GM15510 (cell line): ENCODE results near the gene ZER1.

Experiments used
- POLR2A ChIP-seq: IDR thresholded peaks from 3 replicates; pipeline ENCODE4 v1.6.1; 2011; ENCODE audit warnings: borderline replicate concordance; ENCODE audit not compliant: insufficient read length; ENCODE audit errors: extremely low read depth

ZER1 gene

DNA sequence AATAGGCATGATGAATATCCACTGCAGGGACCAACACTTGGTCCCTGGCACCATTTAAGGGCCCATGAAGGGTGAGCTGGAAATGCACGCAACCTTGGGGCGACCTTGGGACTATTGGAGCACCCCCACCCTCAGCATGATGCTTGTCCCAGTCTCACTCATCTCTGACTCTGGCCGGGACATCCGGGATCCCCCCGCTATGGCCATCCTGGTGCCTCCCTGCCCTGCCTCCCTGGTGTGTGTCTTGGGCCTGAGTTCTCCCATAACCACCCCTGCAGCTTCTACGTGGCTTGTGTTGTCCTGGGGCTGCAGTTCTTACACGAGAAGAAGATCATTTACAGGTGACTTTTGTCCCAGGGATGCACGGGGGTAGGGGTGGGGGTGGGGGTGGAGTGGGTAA, 53.7 kb downstream of the ZER1 start:
- peak; percentile 15 for TF ChIP-seq POLR2A

- TF ChIP-seq POLR2A, result no peak
These were observed 55.0 kb downstream of the ZER1 start for GRCh38 chr9:128716581-128717254.

- TF ChIP-seq POLR2A, result no peak
These were observed 56.3 kb downstream of the ZER1 start for GRCh38 chr9:128715436-128715750.

DNA sequence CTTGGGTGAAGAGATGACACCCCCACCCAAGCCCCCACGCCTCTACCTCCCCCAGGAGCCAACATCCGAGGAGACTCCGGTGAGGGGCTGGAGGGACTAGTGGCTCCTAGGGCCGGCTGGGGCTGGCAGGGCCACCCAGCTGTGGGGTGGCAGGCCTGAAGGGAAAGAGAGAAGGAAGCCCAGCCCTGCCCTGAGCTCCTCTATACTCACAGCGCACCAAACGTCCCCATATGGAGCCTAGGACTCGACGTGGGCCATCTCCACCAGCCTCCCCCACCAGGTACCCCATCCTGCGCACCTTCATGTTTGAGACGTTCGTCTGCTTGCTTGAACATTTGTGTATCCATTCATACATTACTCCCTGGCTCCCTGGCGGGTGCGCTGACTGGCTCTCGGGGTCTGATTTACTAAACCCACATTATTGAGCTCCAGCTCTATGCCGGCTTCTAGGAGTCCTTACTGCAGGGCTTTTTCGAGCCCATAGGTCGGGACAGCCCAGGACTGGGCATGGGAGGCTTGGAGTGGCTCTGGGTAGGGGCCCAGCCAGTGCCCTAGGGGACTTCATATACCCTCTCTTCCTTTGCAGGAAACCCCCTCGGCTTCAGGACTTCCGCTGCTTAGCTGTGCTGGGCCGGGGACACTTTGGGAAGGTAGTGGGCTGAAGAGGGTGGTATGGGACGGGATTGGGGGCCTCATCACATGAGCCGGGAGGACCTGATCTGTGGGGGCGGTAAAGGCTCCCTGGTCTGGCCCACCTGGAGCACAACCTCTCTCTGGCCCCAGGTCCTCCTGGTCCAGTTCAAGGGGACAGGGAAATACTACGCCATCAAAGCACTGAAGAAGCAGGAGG, 56.9 kb downstream of the ZER1 start:
- no peak for TF ChIP-seq POLR2A

DNA sequence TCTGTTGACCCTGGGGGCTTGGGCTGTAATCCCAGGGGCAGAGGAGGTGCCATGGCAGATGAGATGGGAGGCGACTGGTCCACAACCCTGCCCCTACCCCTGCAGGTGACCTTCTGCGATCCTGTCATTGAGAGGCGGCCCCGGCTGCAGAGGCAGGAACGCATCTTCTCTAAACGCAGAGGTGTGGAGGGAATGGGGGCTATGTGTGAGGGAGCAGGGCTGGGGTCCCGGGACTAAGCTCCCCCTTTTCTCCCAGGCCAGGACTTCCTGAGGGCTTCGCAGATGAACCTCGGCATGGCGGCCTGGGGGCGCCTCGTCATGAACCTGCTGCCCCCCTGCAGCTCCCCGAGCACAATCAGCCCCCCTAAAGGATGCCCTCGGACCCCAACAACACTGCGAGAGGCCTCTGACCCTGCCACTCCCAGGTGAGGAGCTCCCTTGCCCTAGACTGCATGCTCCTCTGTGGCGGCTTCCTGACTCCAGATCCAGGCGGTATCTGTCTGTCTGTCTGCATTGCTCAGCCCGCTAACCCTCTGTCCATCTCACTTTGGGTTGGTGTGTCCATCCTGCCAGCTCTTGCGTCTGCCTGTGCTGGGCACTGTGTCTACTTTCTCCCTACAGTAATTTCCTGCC, 57.7 kb downstream of the ZER1 start:
- no peak for TF ChIP-seq POLR2A

DNA sequence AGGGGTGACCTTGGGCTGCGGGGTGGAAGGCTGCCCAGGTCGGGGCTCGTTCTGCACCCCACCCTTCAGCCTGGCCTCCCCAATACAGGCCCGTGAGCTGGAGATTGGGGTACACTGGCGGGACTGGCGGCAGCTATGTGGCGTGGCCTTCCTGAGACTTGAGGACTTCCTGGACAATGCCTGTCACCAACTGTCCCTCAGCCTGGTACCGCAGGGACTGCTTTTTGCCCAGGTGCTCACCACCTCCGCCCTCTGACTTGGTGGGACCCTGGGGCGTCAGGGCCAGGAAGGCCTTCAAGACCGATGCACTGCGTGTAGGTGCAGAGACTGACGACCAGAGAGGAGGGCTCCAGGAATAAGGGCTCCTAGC, 58.3 kb downstream of the ZER1 start:
- no peak for TF ChIP-seq POLR2A

DNA sequence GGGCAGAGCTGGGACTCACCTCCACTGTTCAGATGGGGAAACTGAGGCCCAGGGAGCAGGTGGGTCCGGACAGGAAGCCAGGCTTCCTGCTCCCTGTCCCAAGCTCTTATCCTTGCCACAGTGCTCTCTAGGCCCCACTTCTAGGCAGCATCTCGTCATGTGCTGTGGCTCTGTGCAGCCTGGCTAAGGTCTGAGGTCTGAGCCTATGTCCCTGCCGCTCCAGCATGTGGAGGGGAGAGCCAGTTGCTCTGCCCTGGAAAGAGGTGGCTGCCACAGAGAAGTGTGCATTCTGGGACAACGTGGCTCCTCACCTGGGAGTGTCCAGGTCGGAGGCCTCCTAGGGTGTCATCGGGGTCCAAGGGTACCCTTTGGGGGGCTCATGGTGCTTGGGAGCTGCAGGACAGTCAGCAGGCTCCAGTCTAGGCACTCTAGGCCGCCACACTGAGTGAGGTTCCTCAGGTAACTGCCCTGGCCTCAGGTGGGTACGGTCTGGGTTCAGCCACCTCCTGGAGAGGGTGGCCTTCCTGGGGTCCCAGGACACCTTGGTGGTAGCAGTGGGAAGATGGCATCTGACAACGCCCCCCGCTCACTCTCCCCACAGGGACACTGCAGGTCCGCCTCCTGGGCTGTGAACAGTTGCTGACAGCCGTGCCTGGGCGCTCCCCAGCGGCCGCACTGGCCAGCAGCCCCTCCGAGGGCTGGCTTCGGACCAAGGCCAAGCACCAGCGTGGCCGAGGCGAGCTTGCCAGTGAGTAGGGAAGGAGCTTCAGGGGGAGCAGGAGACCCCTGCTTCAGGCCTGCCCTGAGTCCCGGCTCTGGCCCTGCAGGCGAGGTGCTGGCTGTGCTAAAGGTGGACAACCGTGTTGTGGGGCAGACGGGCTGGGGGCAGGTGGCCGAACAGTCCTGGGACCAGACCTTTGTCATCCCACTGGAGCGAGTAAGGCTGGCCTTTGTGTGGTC, 59.0 kb downstream of the ZER1 start:
- no peak for TF ChIP-seq POLR2A

- TF ChIP-seq POLR2A, result no peak
These were observed 64.3 kb downstream of the ZER1 start for GRCh38 chr9:128707446-128707845.

DNA sequence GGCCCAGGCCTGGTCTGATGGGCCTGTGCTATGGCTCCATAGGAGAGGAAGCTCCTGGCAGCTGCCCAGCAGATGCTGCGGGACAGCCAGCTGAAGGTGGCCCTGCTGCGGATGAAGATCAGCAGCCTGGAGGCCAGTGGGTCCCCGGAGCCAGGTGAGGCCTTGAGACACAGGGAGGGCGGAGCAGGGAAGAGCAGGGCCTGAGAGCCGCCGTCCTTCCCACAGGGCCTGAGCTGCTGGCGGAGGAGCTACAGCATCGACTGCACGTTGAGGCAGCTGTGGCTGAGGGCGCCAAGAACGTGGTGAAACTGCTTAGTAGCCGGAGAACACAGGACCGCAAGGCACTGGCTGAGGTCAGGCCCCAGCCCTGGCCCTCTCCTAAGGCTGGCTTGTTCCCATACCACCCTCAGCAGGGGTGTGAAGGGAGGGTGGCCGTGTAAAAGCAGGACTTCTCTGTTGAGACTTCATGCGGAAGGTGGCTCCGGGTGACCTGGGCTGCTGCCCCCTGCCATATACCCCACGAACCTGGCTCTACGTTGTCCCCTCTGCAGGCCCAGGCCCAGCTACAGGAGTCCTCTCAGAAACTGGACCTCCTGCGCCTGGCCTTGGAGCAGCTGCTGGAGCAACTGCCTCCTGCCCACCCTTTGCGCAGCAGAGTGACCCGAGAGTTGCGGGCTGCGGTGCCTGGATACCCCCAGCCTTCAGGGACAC, 64.9 kb downstream of the ZER1 start:
- no peak for TF ChIP-seq POLR2A

DNA sequence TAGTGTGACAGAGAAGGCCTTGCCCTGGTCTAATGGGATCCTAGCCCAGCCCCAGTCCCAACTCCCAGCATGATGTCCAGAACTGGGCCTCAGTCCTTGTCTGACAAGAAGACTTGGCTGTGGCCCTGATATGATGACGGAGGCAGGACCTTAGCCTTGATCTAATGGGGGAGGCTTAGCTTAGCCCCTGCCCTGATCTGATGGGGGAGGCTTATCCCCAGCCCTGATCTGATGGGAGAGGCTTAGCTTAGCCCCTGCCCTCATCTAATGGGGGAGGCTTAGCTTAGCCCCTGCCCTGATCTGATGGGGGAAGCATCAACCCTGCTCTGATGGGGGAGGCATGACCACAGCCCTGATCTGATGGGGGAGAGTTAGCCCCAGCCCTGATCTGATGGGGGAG, 65.7 kb downstream of the ZER1 start:
- no peak for TF ChIP-seq POLR2A

DNA sequence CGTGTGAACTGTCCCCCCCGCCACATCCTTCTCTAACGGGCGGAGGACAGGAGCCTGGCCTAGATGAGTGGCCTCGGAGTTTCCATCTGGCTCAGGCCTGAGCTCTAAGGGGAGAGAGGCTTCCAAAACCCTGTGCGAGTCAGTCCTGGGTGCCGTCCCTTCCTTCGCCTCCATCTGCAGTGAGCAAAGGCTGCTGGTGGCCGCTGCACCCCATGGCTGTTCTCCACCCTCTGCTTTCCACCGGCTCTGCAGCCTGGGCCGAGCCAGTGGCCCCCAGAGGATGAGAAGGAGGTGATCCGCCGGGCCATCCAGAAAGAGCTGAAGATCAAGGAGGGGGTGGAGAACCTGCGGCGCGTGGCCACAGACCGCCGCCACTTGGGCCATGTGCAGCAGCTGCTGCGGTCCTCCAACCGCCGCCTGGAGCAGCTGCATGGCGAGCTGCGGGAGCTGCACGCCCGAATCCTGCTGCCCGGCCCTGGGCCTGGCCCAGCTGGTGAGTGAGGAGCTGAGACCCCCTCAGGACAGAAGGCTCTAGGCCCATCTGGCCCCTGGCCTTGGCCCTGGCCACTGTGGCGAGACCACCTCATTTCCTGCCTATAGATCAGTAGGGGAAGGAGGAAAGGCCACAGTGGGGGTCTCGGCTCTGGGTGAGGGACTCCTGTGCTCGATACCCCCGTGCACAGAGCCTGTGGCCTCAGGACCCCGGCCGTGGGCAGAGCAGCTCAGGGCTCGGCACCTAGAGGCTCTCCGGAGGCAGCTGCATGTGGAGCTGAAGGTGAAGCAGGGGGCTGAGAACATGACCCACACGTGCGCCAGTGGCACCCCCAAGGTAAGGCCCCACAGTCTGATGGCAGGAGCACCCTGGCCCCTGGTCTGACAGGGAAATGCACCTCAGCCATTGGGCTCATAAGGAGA, 66.4 kb downstream of the ZER1 start:
- no peak for TF ChIP-seq POLR2A

DNA sequence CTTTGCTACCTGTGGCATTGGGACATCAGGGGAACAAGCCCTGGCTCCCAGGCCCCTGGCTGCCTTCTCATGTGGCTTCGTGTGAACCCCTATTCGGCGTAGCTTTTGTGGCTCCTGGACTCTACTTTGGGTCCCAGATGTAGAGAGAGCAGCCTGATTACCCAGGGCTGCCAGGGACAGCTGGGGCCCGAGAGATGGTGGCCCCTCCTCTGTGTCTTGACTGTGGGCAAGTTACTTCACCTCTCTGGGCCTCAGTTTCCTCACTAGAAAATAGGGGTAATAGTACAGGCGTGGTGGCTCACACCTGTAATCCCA, 67.4 kb downstream of the ZER1 start:
- no peak for TF ChIP-seq POLR2A

DNA sequence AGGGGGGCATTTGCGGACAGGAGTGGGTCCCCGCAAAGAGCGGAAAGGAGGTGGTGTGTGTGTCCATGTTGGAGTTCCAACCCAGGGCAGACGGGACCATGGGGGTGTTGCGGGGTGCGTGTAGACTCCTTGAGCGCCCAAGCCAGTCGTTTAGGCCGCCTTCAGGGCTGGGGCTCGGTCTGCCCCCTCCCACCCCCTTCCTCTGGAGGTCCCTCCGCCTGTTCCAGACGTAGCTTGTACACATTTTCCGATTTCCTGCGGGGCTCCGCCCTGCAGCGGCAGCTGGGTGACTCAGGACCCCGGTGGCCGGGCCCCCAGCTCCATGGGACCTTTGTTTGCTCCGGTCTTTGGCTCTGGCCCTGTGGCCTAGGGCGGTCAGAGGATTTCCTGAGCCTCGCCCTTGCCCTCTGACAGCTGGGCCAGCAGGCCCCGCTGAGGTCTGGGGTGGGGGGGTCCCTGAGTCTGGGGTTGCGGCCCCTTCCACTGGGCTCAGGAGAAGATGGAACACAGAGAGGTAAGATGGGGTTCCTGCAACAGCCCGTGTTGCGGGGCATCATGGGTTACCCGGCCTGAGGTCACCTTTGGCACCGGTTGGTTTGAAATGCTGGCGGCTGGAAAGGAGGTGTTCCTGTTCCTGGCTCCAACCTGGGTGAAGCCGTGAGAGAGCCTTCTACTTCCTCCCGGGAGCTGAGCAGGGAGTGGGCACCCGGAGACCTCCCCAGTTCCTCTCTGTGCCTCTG, 67.9 kb downstream of the ZER1 start:
- TF ChIP-seq POLR2A, result no peak

- TF ChIP-seq POLR2A, result no peak
These were observed 68.6 kb downstream of the ZER1 start for GRCh38 chr9:128702949-128703615.
